A673 (cell line): ENCODE measurements around the gene HIPK1. TPM values are rescaled to one million over a fixed set of nuclear protein-coding genes. Genes with fewer than 3 reads are reported as not detected.
A peak's percentile ranks its signal among the peaks of the same experiment; 100 is the strongest.

ENCODE experiments used
- BruUV-seq: library from RNA; stranded (reverse); fragments of 400-500 nt; replicated peaks from 2 replicates; lab custom pipeline; 2021; lab: Mats Ljungman, UMichigan
- CTCF ChIA-PET: fragments of 300-600 bp; sonication (Branson Sonifier 250); formaldehyde crosslinking; loops from one replicate; lab custom pipeline; 2022; ENCODE audit warnings: antibody characterized with exemption; lab: Charles Lee
- POLR2A ChIA-PET: fragments of 300-600 bp; sonication (Branson Sonifier 250); formaldehyde crosslinking; loops from one replicate; lab custom pipeline; 2022; ENCODE audit warnings: antibody characterized with exemption; ENCODE audit not compliant: low non-redundant PET; lab: Charles Lee
- DNase-seq: peaks from one replicate; pipeline ENCODE4 v3.0.0-alpha.2; 2015; ENCODE audit warnings: low spot score
- H3K27ac ChIP-seq: fragments of 200-600 bp; sonication (generic); 2 replicates; pipeline ENCODE4 v1.5.1; 2016; ENCODE audit warnings: mixed run types, low read depth, mild to moderate bottlenecking, mixed read lengths, antibody characterized with exemption, low read length; ENCODE audit not compliant: poor library complexity, severe bottlenecking
- H3K27me3 ChIP-seq: fragments of 200-600 bp; sonication (generic); replicated peaks from 2 replicates; pipeline ENCODE4 v1.6.1; 2017; ENCODE audit warnings: mixed run types, low read depth, mild to moderate bottlenecking, mixed read lengths, antibody characterized with exemption, low read length; ENCODE audit not compliant: insufficient read depth, poor library complexity
- H3K36me3 ChIP-seq: fragments of 200-600 bp; sonication (generic); 2 replicates; pipeline ENCODE4 v1.6.1; 2016; ENCODE audit warnings: mixed run types, mild to moderate bottlenecking, mixed read lengths, antibody characterized with exemption, low read length; ENCODE audit not compliant: insufficient read depth, poor library complexity, severe bottlenecking
- H3K4me1 ChIP-seq: fragments of 200-600 bp; sonication (generic); 2 replicates; pipeline ENCODE4 v1.6.1; 2017; ENCODE audit warnings: mixed run types, mild to moderate bottlenecking, mixed read lengths, antibody characterized with exemption, low read length; ENCODE audit not compliant: insufficient read depth, poor library complexity, severe bottlenecking
- H3K4me3 ChIP-seq: fragments of 200-600 bp; sonication (generic); 2 replicates; pipeline ENCODE4 v1.5.1; 2016; ENCODE audit warnings: low read depth, mixed run types, mild to moderate bottlenecking, mixed read lengths, low read length; ENCODE audit not compliant: poor library complexity, severe bottlenecking
- H3K9me3 ChIP-seq: fragments of 200-600 bp; sonication (generic); 2 replicates; pipeline ENCODE4 v1.6.1; 2016; ENCODE audit warnings: mixed run types, low read depth, mild to moderate bottlenecking, mixed read lengths, antibody characterized with exemption, low read length; ENCODE audit not compliant: poor library complexity, severe bottlenecking
- EZH2 ChIP-seq: fragments of 200-600 bp; sonication (generic); IDR thresholded peaks from 2 replicates; pipeline ENCODE4 v1.6.1; 2017; ENCODE audit warnings: borderline replicate concordance, low read depth, mild to moderate bottlenecking, mixed read lengths, antibody characterized with exemption, low read length; ENCODE audit not compliant: poor library complexity, severe bottlenecking
- intact Hi-C: fragments of 100-400 bp; cut with micrococcal nuclease; formaldehyde crosslinking; loops from one replicate; pipeline ENCODE4 v1.10.0; 2022; ENCODE audit not compliant: unreplicated experiment
- total RNA-seq: library from RNA; stranded (reverse); gene quantifications from 2 replicates; pipeline ENCODE4 v1.2.3, GENCODE V29; 2021
- TF ChIP-seq, protein P1 (sequence below): fragments of 300-800, 200-600 bp; sonication (generic); conservative IDR thresholded peaks from 2 replicates; pipeline ENCODE4 v1.5.1; 2017; ENCODE audit warnings: low read depth, mild to moderate bottlenecking, antibody characterized with exemption, low read length, moderate library complexity, mixed read lengths

Gene HIPK1
- total RNA-seq, 1 experiment from 2014 or later = 81.3 TPM

DNA sequence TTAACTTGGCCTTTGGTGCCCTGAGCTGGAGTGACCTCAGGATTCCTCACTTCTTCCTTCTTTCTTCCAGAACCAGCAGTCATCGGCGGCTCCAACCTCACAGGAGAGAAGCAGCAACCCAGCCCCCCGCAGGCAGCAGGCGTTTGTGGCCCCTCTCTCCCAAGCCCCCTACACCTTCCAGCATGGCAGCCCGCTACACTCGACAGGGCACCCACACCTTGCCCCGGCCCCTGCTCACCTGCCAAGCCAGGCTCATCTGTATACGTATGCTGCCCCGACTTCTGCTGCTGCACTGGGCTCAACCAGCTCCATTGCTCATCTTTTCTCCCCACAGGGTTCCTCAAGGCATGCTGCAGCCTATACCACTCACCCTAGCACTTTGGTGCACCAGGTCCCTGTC lies 43.8 kb downstream of the HIPK1 start:
- no peak for DNase-seq
- ChIA-PET POLR2A (no interaction called here), CTCF (no interaction called here)
- TF ChIP-seq EZH2 = no peak
- TF ChIP-seq, protein P1, sequence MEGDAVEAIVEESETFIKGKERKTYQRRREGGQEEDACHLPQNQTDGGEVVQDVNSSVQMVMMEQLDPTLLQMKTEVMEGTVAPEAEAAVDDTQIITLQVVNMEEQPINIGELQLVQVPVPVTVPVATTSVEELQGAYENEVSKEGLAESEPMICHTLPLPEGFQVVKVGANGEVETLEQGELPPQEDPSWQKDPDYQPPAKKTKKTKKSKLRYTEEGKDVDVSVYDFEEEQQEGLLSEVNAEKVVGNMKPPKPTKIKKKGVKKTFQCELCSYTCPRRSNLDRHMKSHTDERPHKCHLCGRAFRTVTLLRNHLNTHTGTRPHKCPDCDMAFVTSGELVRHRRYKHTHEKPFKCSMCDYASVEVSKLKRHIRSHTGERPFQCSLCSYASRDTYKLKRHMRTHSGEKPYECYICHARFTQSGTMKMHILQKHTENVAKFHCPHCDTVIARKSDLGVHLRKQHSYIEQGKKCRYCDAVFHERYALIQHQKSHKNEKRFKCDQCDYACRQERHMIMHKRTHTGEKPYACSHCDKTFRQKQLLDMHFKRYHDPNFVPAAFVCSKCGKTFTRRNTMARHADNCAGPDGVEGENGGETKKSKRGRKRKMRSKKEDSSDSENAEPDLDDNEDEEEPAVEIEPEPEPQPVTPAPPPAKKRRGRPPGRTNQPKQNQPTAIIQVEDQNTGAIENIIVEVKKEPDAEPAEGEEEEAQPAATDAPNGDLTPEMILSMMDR = no peak
- no peak overlapping the region for H3K27ac ChIP-seq
- H3K9me3 ChIP-seq = no peaks in the 10 kb centered on the region
- H3K36me3 ChIP-seq = peaks cover 72% of the 10 kb centered on the region
- intact Hi-C loops = no loop called here
- peaks cover 29% of the 10 kb centered on the region for H3K4me1 ChIP-seq
- no TSS peak for BruUV-seq
- H3K27me3 ChIP-seq = no peaks in the 10 kb centered on the region
- no peak overlapping the region for H3K4me3 ChIP-seq

DNA sequence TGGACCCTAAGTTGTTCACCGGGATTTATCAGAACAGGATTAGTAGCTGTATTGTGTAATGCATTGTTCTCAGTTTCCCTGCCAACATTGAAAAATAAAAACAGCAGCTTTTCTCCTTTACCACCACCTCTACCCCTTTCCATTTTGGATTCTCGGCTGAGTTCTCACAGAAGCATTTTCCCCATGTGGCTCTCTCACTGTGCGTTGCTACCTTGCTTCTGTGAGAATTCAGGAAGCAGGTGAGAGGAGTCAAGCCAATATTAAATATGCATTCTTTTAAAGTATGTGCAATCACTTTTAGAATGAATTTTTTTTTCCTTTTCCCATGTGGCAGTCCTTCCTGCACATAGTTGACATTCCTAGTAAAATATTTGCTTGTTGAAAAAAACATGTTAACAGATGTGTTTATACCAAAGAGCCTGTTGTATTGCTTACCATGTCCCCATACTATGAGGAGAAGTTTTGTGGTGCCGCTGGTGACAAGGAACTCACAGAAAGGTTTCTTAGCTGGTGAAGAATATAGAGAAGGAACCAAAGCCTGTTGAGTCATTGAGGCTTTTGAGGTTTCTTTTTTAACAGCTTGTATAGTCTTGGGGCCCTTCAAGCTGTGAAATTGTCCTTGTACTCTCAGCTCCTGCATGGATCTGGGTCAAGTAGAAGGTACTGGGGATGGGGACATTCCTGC lies 46.2 kb downstream of the HIPK1 start:
- Histone ChIP-seq H3K9me3 (no peaks in the 10 kb centered on the region), H3K4me3 (no peak overlapping the region), H3K4me1 (peaks cover 36% of the 10 kb centered on the region), H3K36me3 (peaks cover 48% of the 10 kb centered on the region), H3K27ac (peak overlapping the region; percentile 29), H3K27me3 (no peaks in the 10 kb centered on the region)
- intact Hi-C loops = loop anchor here (5.0 kb wide), 4 partner anchors 138 to 697 kb away; partner anchors contain the start of gene DENND2C
- no peak for TF ChIP-seq EZH2
- TF ChIP-seq, protein P1 = no peak
- DNase-seq = no peak
- CTCF ChIA-PET = no interaction called here
- BruUV-seq = no TSS peak
- POLR2A ChIA-PET = no interaction called here

DNA sequence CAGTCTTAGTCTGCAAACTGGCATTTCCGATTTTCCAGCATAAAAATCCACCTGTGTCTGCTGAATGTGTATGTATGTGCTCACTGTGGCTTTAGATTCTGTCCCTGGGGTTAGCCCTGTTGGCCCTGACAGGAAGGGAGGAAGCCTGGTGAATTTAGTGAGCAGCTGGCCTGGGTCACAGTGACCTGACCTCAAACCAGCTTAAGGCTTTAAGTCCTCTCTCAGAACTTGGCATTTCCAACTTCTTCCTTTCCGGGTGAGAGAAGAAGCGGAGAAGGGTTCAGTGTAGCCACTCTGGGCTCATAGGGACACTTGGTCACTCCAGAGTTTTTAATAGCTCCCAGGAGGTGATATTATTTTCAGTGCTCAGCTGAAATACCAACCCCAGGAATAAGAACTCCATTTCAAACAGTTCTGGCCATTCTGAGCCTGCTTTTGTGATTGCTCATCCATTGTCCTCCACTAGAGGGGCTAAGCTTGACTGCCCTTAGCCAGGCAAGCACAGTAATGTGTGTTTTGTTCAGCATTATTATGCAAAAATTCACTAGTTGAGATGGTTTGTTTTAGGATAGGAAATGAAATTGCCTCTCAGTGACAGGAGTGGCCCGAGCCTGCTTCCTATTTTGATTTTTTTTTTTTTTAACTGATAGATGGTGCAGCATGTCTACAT lies 47.6 kb downstream of the HIPK1 start:
- H3K4me3 ChIP-seq = no peak overlapping the region
- CTCF ChIA-PET = interaction anchor here (1.3 to 1.4 kb wide), 2 partner anchors 177 to 305 kb away, joined by 4 read pairs; partner anchors contain the start of gene SYT6
- no peaks in the 10 kb centered on the region for H3K9me3 ChIP-seq
- H3K27me3 ChIP-seq = no peaks in the 10 kb centered on the region
- no TSS peak for BruUV-seq
- peaks cover 47% of the 10 kb centered on the region for H3K36me3 ChIP-seq
- no peak for TF ChIP-seq EZH2
- TF ChIP-seq, protein P1 = peak; percentile 70
- H3K4me1 ChIP-seq = peaks cover 44% of the 10 kb centered on the region
- POLR2A ChIA-PET = no interaction called here
- peak; percentile 72 for DNase-seq
- intact Hi-C loops = loop anchor here (5.0 kb wide), 4 partner anchors 139 to 696 kb away; partner anchors contain the start of gene DENND2C
- peak overlapping the region; percentile 96 for H3K27ac ChIP-seq
